ENCODE measurements around the gene ZNF117.

- TF ChIP-seq EZH2 (IDR thresholded peaks at IDR 0.05; ENCODE audit: low read depth) (no peak), CTCF (conservative IDR thresholded peaks at IDR 0.05) (no peak)
These were observed at the start of gene ZNF117 for GRCh38 chr7:64990936-64991335.

Data from PC-9 (cell line).